Osteocyte (in vitro differentiated cells): ENCODE results near the gene ASTN2. TPM values are rescaled to one million over a fixed set of nuclear protein-coding genes. Genes with fewer than 3 reads are reported as not detected.

ENCODE experiments used
- DNase-seq: peaks from one replicate; pipeline ENCODE4 v3.0.0; 2021; ENCODE audit warnings: mixed read lengths; ENCODE audit not compliant: unreplicated experiment; ENCODE audit errors: extremely low spot score
- H3K27ac Mint-ChIP-seq: one replicate; pipeline ENCODE4 v1.8.0; 2021; ENCODE audit warnings: mild to moderate bottlenecking, mixed read lengths; ENCODE audit not compliant: unreplicated experiment
- H3K27me3 Mint-ChIP-seq: one replicate; pipeline ENCODE4 v1.8.0; 2021; ENCODE audit warnings: mixed read lengths; ENCODE audit not compliant: unreplicated experiment
- H3K36me3 Mint-ChIP-seq: one replicate; pipeline ENCODE4 v1.8.0; 2021; ENCODE audit warnings: mixed read lengths; ENCODE audit not compliant: unreplicated experiment
- H3K4me1 Mint-ChIP-seq: one replicate; pipeline ENCODE4 v1.8.0; 2021; ENCODE audit warnings: mixed read lengths; ENCODE audit not compliant: unreplicated experiment
- H3K4me3 Mint-ChIP-seq: one replicate; pipeline ENCODE4 v1.8.0; 2021; ENCODE audit warnings: mild to moderate bottlenecking, moderate library complexity, mixed read lengths; ENCODE audit not compliant: unreplicated experiment
- H3K9me3 Mint-ChIP-seq: one replicate; pipeline ENCODE4 v1.8.0; 2021; ENCODE audit warnings: mixed read lengths; ENCODE audit not compliant: unreplicated experiment
- CTCF ChIP-seq: fragments of 200-600 bp; sonication (generic); IDR thresholded peaks from 2 replicates; pipeline ENCODE4 v1.5.0; 2021; ENCODE audit warnings: antibody characterized with exemption, mild to moderate bottlenecking, moderate library complexity
- total RNA-seq: library from RNA; stranded (reverse); gene quantifications from 2 replicates; pipeline ENCODE4 v1.2.1, GENCODE V29; 2021

Gene ASTN2
- total RNA-seq, 1 donor from 2014 or later, result 2.3 TPM

- H3K9me3 Mint-ChIP-seq, result no peaks in the 10 kb centered on the region
- no peak overlapping the region for H3K27ac Mint-ChIP-seq
- no peak for TF ChIP-seq CTCF
- H3K4me3 Mint-ChIP-seq, result no peak overlapping the region
- DNase-seq, result no peak
- no peaks in the 10 kb centered on the region for H3K4me1 Mint-ChIP-seq
- H3K27me3 Mint-ChIP-seq, result no peaks in the 10 kb centered on the region
- H3K36me3 Mint-ChIP-seq, result no peaks in the 10 kb centered on the region
Measured at GRCh38 chr9:117394655-117395054, 20.2 kb downstream of the ASTN2 start.

- Mint-ChIP-seq H3K4me1 (no peaks in the 10 kb centered on the region), H3K36me3 (no peaks in the 10 kb centered on the region), H3K27ac (no peak overlapping the region), H3K4me3 (no peak overlapping the region), H3K9me3 (no peaks in the 10 kb centered on the region), H3K27me3 (no peaks in the 10 kb centered on the region)
- DNase-seq, result no peak
- TF ChIP-seq CTCF, result no peak
Measured at GRCh38 chr9:117392992-117393391, 21.9 kb downstream of the ASTN2 start.

- no peak for DNase-seq
- no peaks in the 10 kb centered on the region for H3K4me1 Mint-ChIP-seq
- no peak for TF ChIP-seq CTCF
- no peaks in the 10 kb centered on the region for H3K36me3 Mint-ChIP-seq
- no peak overlapping the region for H3K4me3 Mint-ChIP-seq
- H3K9me3 Mint-ChIP-seq, result no peaks in the 10 kb centered on the region
- no peaks in the 10 kb centered on the region for H3K27me3 Mint-ChIP-seq
- H3K27ac Mint-ChIP-seq, result no peak overlapping the region
Measured at GRCh38 chr9:117387422-117387821, 27.4 kb downstream of the ASTN2 start.

GRCh38 chr9:117379341-117379740 is 35.5 kb downstream of the ASTN2 start:
- no peak overlapping the region for H3K4me3 Mint-ChIP-seq
- H3K36me3 Mint-ChIP-seq, result no peaks in the 10 kb centered on the region
- no peaks in the 10 kb centered on the region for H3K27me3 Mint-ChIP-seq
- H3K9me3 Mint-ChIP-seq, result no peaks in the 10 kb centered on the region
- H3K4me1 Mint-ChIP-seq, result no peaks in the 10 kb centered on the region
- H3K27ac Mint-ChIP-seq, result no peak overlapping the region
- DNase-seq, result no peak
- TF ChIP-seq CTCF, result no peak

GRCh38 chr9:117377046-117377445 is 37.8 kb downstream of the ASTN2 start:
- Mint-ChIP-seq H3K9me3 (no peaks in the 10 kb centered on the region), H3K27ac (no peak overlapping the region), H3K4me3 (no peak overlapping the region), H3K4me1 (no peaks in the 10 kb centered on the region), H3K36me3 (no peaks in the 10 kb centered on the region), H3K27me3 (no peaks in the 10 kb centered on the region)
- TF ChIP-seq CTCF, result no peak
- DNase-seq, result no peak
